ENCODE measurements around the gene SLC19A2.

The SLC19A2 gene

DNA sequence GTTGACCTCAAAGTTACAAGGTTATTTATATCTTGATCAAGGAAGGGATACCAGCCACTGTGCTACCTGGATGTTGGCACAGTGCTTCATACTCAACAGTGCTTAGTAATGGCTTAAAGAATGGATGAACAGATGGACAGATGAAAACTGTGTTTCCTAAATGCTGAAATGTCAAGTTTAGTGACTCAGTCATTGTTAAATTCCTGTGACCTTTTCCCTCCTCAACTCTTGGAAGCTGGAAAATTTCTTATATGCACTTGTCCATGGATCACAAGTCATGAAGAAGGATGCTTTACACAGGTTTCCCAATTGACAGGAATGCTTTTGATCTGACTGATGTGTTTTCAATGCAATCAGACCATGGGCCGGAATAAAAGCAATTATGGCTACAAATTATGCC is 39.6 kb upstream of the SLC19A2 start:
- Histone ChIP-seq H3K9ac (ENCODE audit: low read depth, low read length) (no peak overlapping the region), H3K4me1 (ENCODE audit: control insufficient read depth, insufficient read depth, low read length) (peaks cover 33% of the 10 kb centered on the region), H3K27ac (ENCODE audit: low read depth, low read length) (no peak overlapping the region), H3K36me3 (ENCODE audit: control insufficient read depth, insufficient read depth, low read length) (no peaks in the 10 kb centered on the region), H3K4me3 (ENCODE audit: low read depth, low read length) (no peak overlapping the region), H3K27me3 (ENCODE audit: control insufficient read depth, insufficient read depth, low read length) (no peaks in the 10 kb centered on the region), H3K9me3 (ENCODE audit: control insufficient read depth, insufficient read depth, low read length) (no peaks in the 10 kb centered on the region)

GRCh38 chr1:169523904-169524303 is 38.2 kb upstream of the SLC19A2 start:
- Histone ChIP-seq H3K4me1 (ENCODE audit: control insufficient read depth, insufficient read depth, low read length) (peaks cover 20% of the 10 kb centered on the region), H3K4me3 (ENCODE audit: low read depth, low read length) (no peak overlapping the region), H3K9ac (ENCODE audit: low read depth, low read length) (no peak overlapping the region), H3K27ac (ENCODE audit: low read depth, low read length) (no peak overlapping the region), H3K36me3 (ENCODE audit: control insufficient read depth, insufficient read depth, low read length) (no peaks in the 10 kb centered on the region), H3K9me3 (ENCODE audit: control insufficient read depth, insufficient read depth, low read length) (no peaks in the 10 kb centered on the region), H3K27me3 (ENCODE audit: control insufficient read depth, insufficient read depth, low read length) (no peaks in the 10 kb centered on the region)

DNA sequence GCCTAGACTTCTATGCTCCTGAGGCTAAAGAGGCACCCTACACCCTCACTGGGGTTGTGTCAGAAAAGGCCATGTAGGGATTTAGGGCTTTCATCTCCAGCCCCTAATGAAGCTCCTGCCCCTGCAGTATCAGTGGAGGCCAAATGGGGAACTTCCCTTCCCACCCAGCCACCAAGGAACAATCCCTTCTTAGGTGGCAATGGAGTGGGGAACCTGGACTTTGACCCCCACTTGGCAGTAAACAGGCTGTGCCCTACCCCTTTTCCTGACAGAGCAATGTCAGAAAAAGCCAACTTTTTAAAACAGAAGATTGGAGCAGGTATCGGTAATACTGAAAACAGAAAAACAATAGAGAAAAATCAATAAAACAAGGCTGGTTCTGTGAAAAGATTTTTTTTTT is 35.5 kb upstream of the SLC19A2 start:
- no peaks in the 10 kb centered on the region for H3K9me3 ChIP-seq (ENCODE audit: control insufficient read depth, insufficient read depth, low read length)
- H3K27ac ChIP-seq (ENCODE audit: low read depth, low read length): no peak overlapping the region
- no peak overlapping the region for H3K9ac ChIP-seq (ENCODE audit: low read depth, low read length)
- no peaks in the 10 kb centered on the region for H3K27me3 ChIP-seq (ENCODE audit: control insufficient read depth, insufficient read depth, low read length)
- H3K36me3 ChIP-seq (ENCODE audit: control insufficient read depth, insufficient read depth, low read length): no peaks in the 10 kb centered on the region
- H3K4me1 ChIP-seq (ENCODE audit: control insufficient read depth, insufficient read depth, low read length): no peaks in the 10 kb centered on the region
- H3K4me3 ChIP-seq (ENCODE audit: low read depth, low read length): no peak overlapping the region

DNA sequence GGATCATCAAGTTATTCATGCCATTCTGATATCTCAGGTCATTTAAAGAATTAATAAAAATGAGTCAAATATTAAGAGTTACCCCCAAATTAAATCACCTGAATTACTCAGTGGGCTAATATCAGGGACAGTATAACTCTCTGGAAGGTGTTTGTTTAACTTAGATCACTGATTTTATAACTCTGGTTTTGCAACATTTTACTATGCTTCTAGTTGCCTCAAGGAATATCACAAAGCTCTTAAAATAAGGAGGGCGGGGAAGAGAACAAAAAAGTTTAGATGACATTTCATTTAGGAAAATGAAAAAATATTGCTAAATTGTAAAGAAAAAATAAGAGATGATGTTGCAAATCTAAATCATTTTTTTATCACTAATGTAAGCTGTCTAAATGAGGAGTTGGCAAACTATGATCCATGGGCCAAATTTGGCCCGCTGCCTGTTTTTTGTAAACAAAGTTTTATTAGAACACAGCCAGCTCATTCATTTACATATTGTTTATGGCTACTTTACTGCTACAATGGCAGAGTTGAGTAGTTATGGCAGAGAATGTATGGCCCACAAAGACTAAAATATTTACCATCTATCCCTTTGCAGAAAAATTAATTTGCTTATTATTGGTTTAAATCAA is 31.9 kb upstream of the SLC19A2 start:
- no peak overlapping the region for H3K9ac ChIP-seq (ENCODE audit: low read depth, low read length)
- no peak overlapping the region for H3K27ac ChIP-seq (ENCODE audit: low read depth, low read length)
- peaks cover 2% of the 10 kb centered on the region; the same call in 1 of the 2 replicates for H3K4me1 ChIP-seq (ENCODE audit: control insufficient read depth, insufficient read depth, low read length)
- H3K36me3 ChIP-seq (ENCODE audit: control insufficient read depth, insufficient read depth, low read length): no peaks in the 10 kb centered on the region
- no peaks in the 10 kb centered on the region for H3K27me3 ChIP-seq (ENCODE audit: control insufficient read depth, insufficient read depth, low read length)
- H3K4me3 ChIP-seq (ENCODE audit: low read depth, low read length): no peak overlapping the region
- H3K9me3 ChIP-seq (ENCODE audit: control insufficient read depth, insufficient read depth, low read length): no peaks in the 10 kb centered on the region

DNA sequence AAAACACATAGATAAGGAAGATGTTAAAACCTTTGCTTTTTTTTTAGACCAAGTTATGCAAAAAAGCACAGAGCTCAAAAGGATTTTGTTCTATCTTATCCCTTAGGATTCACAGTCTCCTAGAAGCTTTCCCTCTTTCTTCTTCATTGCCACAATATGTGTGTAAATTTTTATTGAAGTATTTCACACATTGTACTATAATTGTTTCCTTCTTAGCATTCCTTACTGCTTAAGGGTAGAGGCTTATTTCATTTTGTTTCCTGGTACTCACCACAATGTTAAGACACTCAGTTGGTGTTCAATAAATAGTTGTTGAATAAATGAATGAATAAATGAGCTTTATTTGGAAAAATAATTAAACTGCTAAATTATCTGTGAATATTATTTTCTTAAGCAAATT is 29.9 kb upstream of the SLC19A2 start:
- Histone ChIP-seq H3K36me3 (ENCODE audit: control insufficient read depth, insufficient read depth, low read length) (no peaks in the 10 kb centered on the region), H3K4me1 (ENCODE audit: control insufficient read depth, insufficient read depth, low read length) (peaks cover 4% of the 10 kb centered on the region; the same call in 1 of the 2 replicates), H3K9ac (ENCODE audit: low read depth, low read length) (no peak overlapping the region), H3K27me3 (ENCODE audit: control insufficient read depth, insufficient read depth, low read length) (no peaks in the 10 kb centered on the region), H3K9me3 (ENCODE audit: control insufficient read depth, insufficient read depth, low read length) (no peaks in the 10 kb centered on the region), H3K27ac (ENCODE audit: low read depth, low read length) (no peak overlapping the region), H3K4me3 (ENCODE audit: low read depth, low read length) (no peak overlapping the region)

DNA sequence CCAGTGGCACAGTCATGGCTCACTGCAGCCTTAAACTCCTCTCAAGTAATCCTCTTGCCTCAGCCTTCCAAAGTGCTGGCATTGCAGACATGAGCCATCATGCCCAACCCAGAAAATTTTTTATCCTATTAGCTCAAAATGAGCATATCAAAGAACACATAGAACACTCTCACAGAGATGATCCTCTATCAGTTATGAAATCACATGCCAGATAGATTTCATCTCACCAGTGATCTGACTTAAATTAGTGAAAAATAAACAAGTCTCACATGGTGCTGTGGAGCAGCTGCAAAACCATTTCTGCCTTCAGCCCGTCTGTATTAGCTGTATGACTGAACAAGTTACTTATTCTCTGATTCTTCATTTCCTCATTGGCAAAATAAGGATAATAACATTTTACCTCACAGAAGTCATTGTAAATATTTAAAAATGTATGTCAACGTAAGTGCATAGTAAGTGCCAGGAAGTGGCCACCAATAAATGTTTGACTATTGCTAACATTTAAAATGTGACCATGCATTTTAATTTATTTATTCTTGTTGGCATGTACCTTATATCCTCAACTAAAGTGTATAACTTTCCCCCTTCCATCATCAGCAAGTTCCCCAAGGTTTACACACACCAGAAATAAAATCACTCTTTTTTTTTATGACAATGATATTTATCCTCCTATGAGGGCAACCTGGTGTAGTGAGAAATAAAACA is 29.0 kb upstream of the SLC19A2 start:
- Histone ChIP-seq H3K27me3 (ENCODE audit: control insufficient read depth, insufficient read depth, low read length) (no peaks in the 10 kb centered on the region), H3K27ac (ENCODE audit: low read depth, low read length) (no peak overlapping the region), H3K36me3 (ENCODE audit: control insufficient read depth, insufficient read depth, low read length) (no peaks in the 10 kb centered on the region), H3K9ac (ENCODE audit: low read depth, low read length) (no peak overlapping the region), H3K9me3 (ENCODE audit: control insufficient read depth, insufficient read depth, low read length) (no peaks in the 10 kb centered on the region), H3K4me1 (ENCODE audit: control insufficient read depth, insufficient read depth, low read length) (peaks cover 4% of the 10 kb centered on the region; the same call in 1 of the 2 replicates), H3K4me3 (ENCODE audit: low read depth, low read length) (no peak overlapping the region)

GRCh38 chr1:169513208-169513607 is 27.5 kb upstream of the SLC19A2 start:
- no peaks in the 10 kb centered on the region for H3K36me3 ChIP-seq (ENCODE audit: control insufficient read depth, insufficient read depth, low read length)
- H3K9ac ChIP-seq (ENCODE audit: low read depth, low read length): no peak overlapping the region
- no peaks in the 10 kb centered on the region for H3K9me3 ChIP-seq (ENCODE audit: control insufficient read depth, insufficient read depth, low read length)
- no peak overlapping the region for H3K27ac ChIP-seq (ENCODE audit: low read depth, low read length)
- no peaks in the 10 kb centered on the region for H3K27me3 ChIP-seq (ENCODE audit: control insufficient read depth, insufficient read depth, low read length)
- H3K4me1 ChIP-seq (ENCODE audit: control insufficient read depth, insufficient read depth, low read length): peaks cover 4% of the 10 kb centered on the region; the same call in 1 of the 2 replicates
- H3K4me3 ChIP-seq (ENCODE audit: low read depth, low read length): no peak overlapping the region

- no peaks in the 10 kb centered on the region for H3K9me3 ChIP-seq (ENCODE audit: control insufficient read depth, insufficient read depth, low read length)
Measured at GRCh38 chr1:169511316-169512005, 25.7 kb upstream of the SLC19A2 start.

DNA sequence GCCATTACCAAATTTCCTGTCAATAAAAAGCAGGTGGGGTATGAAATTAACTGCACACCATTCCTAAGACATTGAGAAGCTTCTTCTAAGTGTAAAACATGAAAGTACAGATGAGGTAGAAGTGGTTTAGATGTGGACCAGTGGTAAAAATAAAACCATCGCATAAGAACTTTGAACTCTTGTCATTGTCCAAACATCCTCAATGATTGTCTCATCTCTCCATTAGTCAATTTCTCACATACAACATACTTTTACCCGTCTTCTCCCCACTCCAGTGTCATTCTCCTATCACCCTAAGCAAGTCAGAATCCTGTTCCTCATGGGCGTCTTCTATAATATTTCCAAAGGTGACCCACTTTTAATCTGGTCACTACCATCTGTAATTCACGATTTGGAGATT is 24.3 kb upstream of the SLC19A2 start:
- H3K9ac ChIP-seq (ENCODE audit: low read depth, low read length): no peak overlapping the region
- no peaks in the 10 kb centered on the region for H3K27me3 ChIP-seq (ENCODE audit: control insufficient read depth, insufficient read depth, low read length)
- no peaks in the 10 kb centered on the region for H3K9me3 ChIP-seq (ENCODE audit: control insufficient read depth, insufficient read depth, low read length)
- H3K27ac ChIP-seq (ENCODE audit: low read depth, low read length): no peak overlapping the region
- peaks cover 4% of the 10 kb centered on the region; the same call in 1 of the 2 replicates for H3K4me1 ChIP-seq (ENCODE audit: control insufficient read depth, insufficient read depth, low read length)
- H3K4me3 ChIP-seq (ENCODE audit: low read depth, low read length): no peak overlapping the region
- no peaks in the 10 kb centered on the region for H3K36me3 ChIP-seq (ENCODE audit: control insufficient read depth, insufficient read depth, low read length)

More at GRCh38 chr1:169511316-169512005, 25.7 kb upstream of the SLC19A2 start:
- Histone ChIP-seq H3K4me3 (ENCODE audit: low read depth, low read length) (no peak overlapping the region), H3K27ac (ENCODE audit: low read depth, low read length) (no peak overlapping the region), H3K27me3 (ENCODE audit: control insufficient read depth, insufficient read depth, low read length) (no peaks in the 10 kb centered on the region), H3K36me3 (ENCODE audit: control insufficient read depth, insufficient read depth, low read length) (no peaks in the 10 kb centered on the region), H3K9ac (ENCODE audit: low read depth, low read length) (no peak overlapping the region), H3K4me1 (ENCODE audit: control insufficient read depth, insufficient read depth, low read length) (peaks cover 4% of the 10 kb centered on the region; the same call in 1 of the 2 replicates)

- Histone ChIP-seq H3K27ac (ENCODE audit: low read depth, low read length) (no peak overlapping the region), H3K4me3 (ENCODE audit: low read depth, low read length) (no peak overlapping the region)
Measured at GRCh38 chr1:169509354-169509753, 23.6 kb upstream of the SLC19A2 start.

More at GRCh38 chr1:169509354-169509753, 23.6 kb upstream of the SLC19A2 start:
- H3K4me1 ChIP-seq (ENCODE audit: control insufficient read depth, insufficient read depth, low read length): peaks cover 4% of the 10 kb centered on the region; the same call in 1 of the 2 replicates
- H3K36me3 ChIP-seq (ENCODE audit: control insufficient read depth, insufficient read depth, low read length): no peaks in the 10 kb centered on the region
- no peaks in the 10 kb centered on the region for H3K9me3 ChIP-seq (ENCODE audit: control insufficient read depth, insufficient read depth, low read length)
- no peaks in the 10 kb centered on the region for H3K27me3 ChIP-seq (ENCODE audit: control insufficient read depth, insufficient read depth, low read length)
- no peak overlapping the region for H3K9ac ChIP-seq (ENCODE audit: low read depth, low read length)

Measured in HUES48 (cell line).